H1 (cell line): Measurements from ENCODE around the gene SSU72. TPM values are rescaled to one million over a fixed set of nuclear protein-coding genes. Genes with fewer than 3 reads are reported as not detected.
A peak's percentile ranks its signal among the peaks of the same experiment; 100 is the strongest.

Experiments used
- CTCF ChIA-PET: fragments of 300-600 bp; sonication (Branson Sonifier 250); formaldehyde crosslinking; loops from one replicate; lab custom pipeline; 2021; ENCODE audit not compliant: partially characterized antibody; lab: Charles Lee
- POLR2A ChIA-PET: fragments of 300-600 bp; sonication (Branson Sonifier 250); formaldehyde crosslinking; loops from one replicate; lab custom pipeline; 2021; ENCODE audit warnings: inconsistent platforms; ENCODE audit not compliant: partially characterized antibody; lab: Charles Lee
- DNase-seq, 2 experiments: peaks; one replicate each; pipeline versions ENCODE4 v3.0.0 to v3.0.0-alpha.2; 2010 to 2022; ENCODE audit warnings: low spot score in 2 of 2, low read depth in 1 of 2, mixed read lengths in 1 of 2
- FAIRE-seq: peaks from 2 replicates; lab custom pipeline; 2011; peaks lifted over from hg19 to GRCh38; lab: Jason Lieb, UNC
- H2AFZ ChIP-seq: 2 replicates; pipeline ENCODE4 v1.8.1; 2012; ENCODE audit warnings: low read length, inconsistent platforms
- H2AK5ac ChIP-seq: 2 replicates; pipeline ENCODE4 v1.6.1; 2013; ENCODE audit warnings: low read depth, low read length
- H2BK120ac ChIP-seq: replicated peaks from 2 replicates; pipeline ENCODE3; 2013; ENCODE audit warnings: low read depth, low read length, inconsistent platforms
- H2BK12ac ChIP-seq: 2 replicates; pipeline ENCODE4 v1.6.1; 2013; ENCODE audit warnings: low read depth, low read length
- H2BK15ac ChIP-seq: 2 replicates; pipeline ENCODE4 v1.6.1; 2013; ENCODE audit warnings: low read length
- H2BK20ac ChIP-seq: 2 replicates; pipeline ENCODE4 v1.6.1; 2013; ENCODE audit warnings: low read length
- H2BK5ac ChIP-seq: 2 replicates; pipeline ENCODE4 v1.6.1; 2013; ENCODE audit warnings: low read depth, low read length
- H3K14ac ChIP-seq: 2 replicates; pipeline ENCODE4 v1.6.1; 2013; ENCODE audit warnings: inconsistent platforms; ENCODE audit not compliant: insufficient read length
- H3K18ac ChIP-seq: 2 replicates; pipeline ENCODE4 v1.6.1; 2013; ENCODE audit warnings: low read length; ENCODE audit errors: extremely low read depth
- H3K23ac ChIP-seq: 2 replicates; pipeline ENCODE4 v1.6.1; 2013; ENCODE audit warnings: inconsistent platforms; ENCODE audit not compliant: insufficient read length
- H3K23me2 ChIP-seq: 2 replicates; pipeline ENCODE4 v1.6.1; 2013; ENCODE audit warnings: low read depth, low read length
- H3K27ac ChIP-seq: 2 replicates; pipeline ENCODE4 v1.6.1; 2011; ENCODE audit warnings: low read depth, low read length, inconsistent platforms
- H3K27me3 ChIP-seq, 4 experiments: replicated peaks in 1 of 4; 1 replicate in 1 of 4; 2 replicates in 3 of 4; pipeline versions ENCODE4 v1.6.1 to v1.8.1; 2011 to 2013; ENCODE audit warnings: low read length in 3 of 4, mild to moderate bottlenecking in 3 of 4, inconsistent platforms in 2 of 4, mixed read lengths in 2 of 4, moderate library complexity in 1 of 4; ENCODE audit not compliant: control insufficient read depth in 3 of 4, insufficient read depth in 3 of 4; ENCODE audit errors: extremely low read depth in 1 of 4
- H3K36me3 ChIP-seq, 4 experiments: 2 replicates each; pipeline versions ENCODE4 v1.6.1 to v1.8.1; 2011 to 2013; ENCODE audit warnings: mild to moderate bottlenecking in 4 of 4, low read length in 3 of 4, moderate library complexity in 2 of 4, control low read depth in 1 of 4, inconsistent platforms in 1 of 4; ENCODE audit not compliant: insufficient read depth in 4 of 4, control insufficient read depth in 2 of 4
- H3K4ac ChIP-seq: replicated peaks from 2 replicates; pipeline ENCODE3; 2013; ENCODE audit warnings: low read length, low read depth, mixed read lengths, inconsistent platforms; ENCODE audit not compliant: insufficient read length
- H3K4me1 ChIP-seq, 4 experiments: replicated peaks in 1 of 4; 1 replicate in 1 of 4; 2 replicates in 3 of 4; pipeline versions ENCODE4 v1.6.1 to v1.8.1; 2011 to 2013; ENCODE audit warnings: low read length in 3 of 4, inconsistent platforms in 2 of 4, mixed read lengths in 1 of 4; ENCODE audit not compliant: insufficient read depth in 4 of 4, control insufficient read depth in 3 of 4
- H3K4me2 ChIP-seq, 2 experiments: 2 replicates each; pipeline versions ENCODE4 v1.6.1 to v1.8.1; 2011 to 2013; ENCODE audit warnings: low read depth in 2 of 2, low read length in 2 of 2, control low read depth in 1 of 2, inconsistent platforms in 1 of 2, mild to moderate bottlenecking in 1 of 2; ENCODE audit not compliant: insufficient read depth in 1 of 2
- H3K4me3 ChIP-seq, 4 experiments: fragments of 200-600, 300-600 bp in 1 of 4; sonication (generic), shearing (Covaris generic), sonication (Bioruptor Twin) in 1 of 4; 2 replicates each; pipeline versions ENCODE4 v1.5.1 to v1.8.1; 2011 to 2016; ENCODE audit warnings: low read length in 4 of 4, low read depth in 3 of 4, control low read depth in 2 of 4, inconsistent platforms in 2 of 4, mild to moderate bottlenecking in 2 of 4, mixed read lengths in 1 of 4, moderate library complexity in 1 of 4; ENCODE audit not compliant: insufficient read depth in 2 of 4; ENCODE audit errors: extremely low read depth in 1 of 4
- H3K56ac ChIP-seq: replicated peaks from 2 replicates; pipeline ENCODE3; 2013; ENCODE audit warnings: low read depth, mild to moderate bottlenecking, mixed read lengths, low read length, inconsistent platforms; ENCODE audit not compliant: insufficient read length
- H3K79me1 ChIP-seq: 2 replicates; pipeline ENCODE4 v1.6.1; 2013; ENCODE audit warnings: low read depth, low read length, control low read depth
- H3K79me2 ChIP-seq, 2 experiments: 2 replicates each; pipeline versions ENCODE4 v1.6.1 to v1.8.1; 2012 to 2013; ENCODE audit warnings: low read length in 2 of 2, mild to moderate bottlenecking in 2 of 2, inconsistent platforms in 1 of 2; ENCODE audit not compliant: insufficient read depth in 2 of 2, control insufficient read depth in 1 of 2
- H3K9ac ChIP-seq, 4 experiments: replicated peaks in 1 of 4; 1 replicate in 1 of 4; 2 replicates in 3 of 4; pipeline versions ENCODE4 v1.6.1 to v1.8.1; 2011 to 2013; ENCODE audit warnings: low read depth in 3 of 4, low read length in 3 of 4, control low read depth in 2 of 4, mild to moderate bottlenecking in 2 of 4, moderate library complexity in 2 of 4, inconsistent platforms in 1 of 4; ENCODE audit errors: extremely low read depth in 1 of 4
- H3K9me3 ChIP-seq, 2 experiments: 2 replicates each; pipeline versions ENCODE4 v1.6.1 to v1.8.1; 2012 to 2013; ENCODE audit warnings: mild to moderate bottlenecking in 2 of 2, moderate library complexity in 2 of 2, control low read depth in 1 of 2, inconsistent platforms in 1 of 2, low read depth in 1 of 2, low read length in 1 of 2, mixed read lengths in 1 of 2; ENCODE audit not compliant: insufficient read depth in 2 of 2
- H4K20me1 ChIP-seq, 2 experiments: replicated peaks in 1 of 2; 2 replicates each; pipeline versions ENCODE3 to v1.8.1; 2011 to 2013; ENCODE audit warnings: inconsistent platforms in 2 of 2, low read length in 2 of 2, mild to moderate bottlenecking in 1 of 2; ENCODE audit not compliant: insufficient read depth in 2 of 2, control insufficient read depth in 1 of 2
- H4K5ac ChIP-seq: 2 replicates; pipeline ENCODE4 v1.6.1; 2013; ENCODE audit warnings: low read length, low read depth, mixed read lengths, inconsistent platforms; ENCODE audit not compliant: insufficient read length
- H4K8ac ChIP-seq: 2 replicates; pipeline ENCODE4 v1.8.0; 2013; ENCODE audit warnings: mild to moderate bottlenecking, moderate library complexity, low read length, inconsistent platforms; ENCODE audit not compliant: insufficient read depth; ENCODE audit errors: extremely low read depth
- H4K91ac ChIP-seq: replicated peaks from 2 replicates; pipeline ENCODE3; 2013; ENCODE audit warnings: low read length, mixed read lengths, inconsistent platforms; ENCODE audit not compliant: insufficient read length
- ASH2L ChIP-seq: fragments of 200-600, 300-600 bp; sonication (generic); IDR thresholded peaks from one replicate; pipeline ENCODE4 v1.7.1; 2017; ENCODE audit warnings: low read length
- BCL11A ChIP-seq, 2 experiments: IDR thresholded peaks; one replicate each; pipeline ENCODE4 v1.6.1; 2011; ENCODE audit warnings: low read depth in 2 of 2, low read length in 2 of 2, mild to moderate bottlenecking in 2 of 2
- CEBPB ChIP-seq: IDR thresholded peaks from 2 replicates; pipeline ENCODE4 v1.6.1; 2012; ENCODE audit warnings: low read depth, low read length
- POLR2AphosphoS5 ChIP-seq: IDR thresholded peaks from 2 replicates; pipeline ENCODE4 v1.6.1; 2011; ENCODE audit warnings: low read depth, low read length
- RAD21 ChIP-seq, 2 experiments: IDR thresholded peaks in 1 of 2; conservative IDR thresholded peaks in 1 of 2; 2 replicates each; pipeline ENCODE4 v1.6.1; 2011; ENCODE audit warnings: low read depth in 2 of 2, low read length in 2 of 2, improper control_type of control experiment in 1 of 2, inconsistent platforms in 1 of 2, mild to moderate bottlenecking in 1 of 2, moderate library complexity in 1 of 2
- RBBP5 ChIP-seq: IDR thresholded peaks from 2 replicates; pipeline ENCODE4 v1.7.1; 2012; ENCODE audit warnings: low read depth, mild to moderate bottlenecking, inconsistent platforms, low read length, moderate library complexity, borderline replicate concordance
- RNF2 ChIP-seq: fragments of 200-900, 300-1000 bp; sonication (generic); IDR thresholded peaks from 2 replicates; pipeline ENCODE4 v1.7.1; 2016; ENCODE audit warnings: borderline replicate concordance, low read depth, mild to moderate bottlenecking, antibody characterized with exemption, low read length; ENCODE audit not compliant: poor library complexity, severe bottlenecking; ENCODE audit errors: missing control alignments
- SIX5 ChIP-seq: IDR thresholded peaks from 2 replicates; pipeline ENCODE4 v1.6.1; 2011; ENCODE audit warnings: mild to moderate bottlenecking, low read depth, low read length
- SP2 ChIP-seq: IDR thresholded peaks from 2 replicates; pipeline ENCODE4 v1.6.1; 2012; ENCODE audit warnings: mild to moderate bottlenecking, low read length, inconsistent platforms
- TEAD4 ChIP-seq: IDR thresholded peaks from 2 replicates; pipeline ENCODE4 v1.6.1; 2012; ENCODE audit warnings: low read depth, low read length, inconsistent platforms, mixed read lengths
- ZNF274 ChIP-seq: IDR thresholded peaks from 2 replicates; pipeline ENCODE4 v1.7.0; 2012; ENCODE audit warnings: low read length, borderline replicate concordance; ENCODE audit errors: extremely low read depth
- WGBS, 2 experiments: shearing (Covaris generic) in 1 of 2; methylation state at CpG; one replicate each; pipeline versions ENCODE4 v1.1.6 to v1.1.7; 2013 to 2015; ENCODE audit warnings: low lambda C conversion rate in 2 of 2, mixed read lengths in 2 of 2, inconsistent platforms in 1 of 2, low coverage in 1 of 2, missing lambda C conversion rate in 1 of 2; ENCODE audit not compliant: insufficient replicate concordance in 2 of 2, insufficient coverage in 1 of 2, insufficient read length in 1 of 2; ENCODE audit errors: extremely low coverage in 1 of 2, missing lambda C conversion rate in 1 of 2; 5-methylcytosine and 5-hydroxymethylcytosine counted together
- polyA plus RNA-seq, 7 experiments: library from polyadenylated mRNA; depleted of rRNA in 3 of 7; stranded (reverse) in 5 of 7; unstranded in 2 of 7; fragments of >200 nt in 5 of 7; fragments of 200-250 nt in 2 of 7; gene quantifications; 1 replicate in 5 of 7; 2 replicates in 1 of 7; 4 replicates in 1 of 7; pipeline versions ENCODE4 v1.2.1 to v1.2.3, GENCODE V29; 2011 to 2013; ENCODE audit warnings: missing spikeins in 2 of 7, mixed read lengths in 2 of 7
- total RNA-seq: library from RNA; stranded (reverse); fragmentation: NEBNext Ultra II Directional; extraction: Animal tissue kit (Norgen Biotek cat#: 25700); gene quantifications from 2 replicates; pipeline ENCODE4 v1.2.1, GENCODE V29; 2021

The SSU72 gene
- total and polyA plus RNA-seq, 2 of the 8 experiments (the other 6 are each of a cell fraction or from before 2014, with no cell fraction given), result 110 to 165 TPM

DNA sequence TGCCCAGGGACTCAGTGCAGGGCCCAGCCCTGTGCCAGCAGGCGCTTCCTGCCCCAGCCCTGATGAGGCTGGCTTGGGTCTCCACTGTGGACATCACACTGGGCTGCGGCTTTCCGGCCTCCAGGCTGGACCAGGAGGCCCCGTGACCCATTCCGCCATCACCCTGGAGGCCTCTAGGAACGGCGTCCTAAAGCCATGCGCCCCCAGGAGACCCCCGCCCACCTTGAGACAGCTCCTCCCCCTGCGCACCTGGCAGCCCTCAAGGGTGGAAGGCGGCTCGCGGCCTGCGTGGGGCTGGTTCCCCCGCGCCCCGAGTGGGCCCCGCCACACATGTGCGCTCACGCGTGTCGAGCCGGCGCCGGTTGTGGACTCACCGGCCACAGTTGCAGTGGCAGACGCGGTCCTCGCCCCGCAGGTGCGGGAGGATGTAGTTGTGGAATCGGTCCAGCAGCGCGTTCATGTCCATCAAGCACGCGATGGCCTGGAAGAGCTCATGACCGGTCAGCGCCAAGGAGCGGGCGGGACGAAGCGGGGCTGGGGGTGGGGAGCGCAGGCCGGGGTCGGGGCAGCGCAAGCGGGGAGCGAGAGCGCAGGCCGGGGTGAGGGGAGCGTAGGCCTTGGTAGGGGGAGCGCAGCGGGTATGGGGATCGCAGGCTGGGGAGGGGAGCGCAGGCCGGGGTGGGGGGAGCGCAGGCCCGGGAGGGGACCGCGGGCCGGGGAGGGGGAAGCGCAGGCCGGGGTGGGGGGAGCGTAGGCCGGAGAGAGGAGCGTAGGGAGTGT lies 35.2 kb downstream of the SSU72 start:
- Histone ChIP-seq H2BK15ac (no peak overlapping the region), H2BK20ac (no peak overlapping the region), H3K79me1 (peaks cover 7% of the 10 kb centered on the region), H3K27me3 (no peaks in the 10 kb centered on the region), H3K79me2 (peaks cover 0 to 5% of the 10 kb centered on the region in 2 experiments; a peak in 1 of 4 replicates), H3K23ac (no peak overlapping the region), H3K18ac (peak overlapping the region; percentile 78), H3K56ac (peak overlapping the region; percentile 69), H2BK12ac (0 out of 2 replicates have a peak overlapping the region, but pooled peaks have one; percentile 50), H3K9me3 (no peaks in the 10 kb centered on the region), H3K4me3 (peak overlapping the region; percentile 50 to 75 (median 67)), H2AFZ (no peak overlapping the region), H3K9ac (peak overlapping the region in 3 of 4 experiments; percentile 46 to 60 (median 56); a peak in 5 of 7 replicates), H4K8ac (peak overlapping the region; percentile 93), H3K23me2 (peaks cover 10% of the 10 kb centered on the region; the same call in 1 of the 2 replicates), H2BK120ac (no peak overlapping the region), H3K36me3 (peaks cover 2 to 23% (median 12%) of the 10 kb centered on the region in 4 experiments; a peak in 4 of 8 replicates), H3K4me1 (peaks cover 0 to 9% (median 3%) of the 10 kb centered on the region in 4 experiments; a peak in 3 of 7 replicates), H4K91ac (peak overlapping the region; percentile 55), H3K27ac (no peak overlapping the region), H3K4ac (no peak overlapping the region), H3K4me2 (peak overlapping the region; percentile 76 to 80), H4K20me1 (peaks cover 6 to 25% of the 10 kb centered on the region in 2 experiments), H4K5ac (no peak overlapping the region), H3K14ac (no peak overlapping the region), H2BK5ac (no peak overlapping the region), H2AK5ac (no peak overlapping the region; the same call in 1 of the 2 replicates)
- DNase-seq (no peak), FAIRE-seq (no peak)
- ChIA-PET POLR2A (interaction anchor here (0.6 to 2.2 kb wide), 9 partner anchors 9 to 154 kb away, joined by 3 to 9 read pairs (median 3); partner anchors contain the start of gene MIB2), CTCF (interaction anchor here (0.7 to 1.7 kb wide), 3 partner anchors 11 to 58 kb away, joined by 4 to 7 read pairs (median 4); no protein-coding TSS in a partner anchor)
- WGBS, 2 experiments, result 9% methylated on average over 30 of the region's 66 CpGs; no CpG with 5 or more reads in 1 of the 2 experiments
- no peak for TF ChIP-seq RBBP5
- no peak for TF ChIP-seq RAD21 (IDR thresholded peaks at IDR 0.05 in 1 of 2, conservative IDR thresholded peaks at IDR 0.05 in 1 of 2; ENCODE audit: low read depth in 2 of 2, low read length in 2 of 2)
- TF ChIP-seq BCL11A (IDR thresholded peaks at IDR 0.05; ENCODE audit: low read depth in 2 of 2, low read length in 2 of 2), result no peak
- TF ChIP-seq ZNF274, result no peak
- TF ChIP-seq TEAD4, result no peak
- no peak for TF ChIP-seq RNF2
- TF ChIP-seq SIX5, result no peak
- TF ChIP-seq POLR2AphosphoS5, result no peak
- TF ChIP-seq CEBPB, result no peak
- TF ChIP-seq SP2, result no peak
- TF ChIP-seq ASH2L, result no peak
